HEK293T (cell line): ENCODE measurements around the gene KIF5A.

ENCODE experiments used
- ARNT ChIP-seq: fragments of 450-650 bp; IDR thresholded peaks from 2 replicates; pipeline ENCODE4 v1.6.1; 2017; ENCODE audit warnings: mild to moderate bottlenecking
- BHLHE40 ChIP-seq: fragments of 450-650 bp; IDR thresholded peaks from 2 replicates; pipeline ENCODE4 v1.6.1; 2016; ENCODE audit warnings: mild to moderate bottlenecking, moderate library complexity, borderline replicate concordance
- CTBP1 ChIP-seq: fragments of 450-650 bp; IDR thresholded peaks from 2 replicates; pipeline ENCODE4 v1.6.1; 2016; ENCODE audit warnings: borderline replicate concordance
- ELF4 ChIP-seq: fragments of 450-650 bp; IDR thresholded peaks from 2 replicates; pipeline ENCODE4 v1.6.1; 2017; ENCODE audit warnings: antibody characterized with exemption
- FOXA1 ChIP-seq: fragments of 450-650 bp; IDR thresholded peaks from 2 replicates; pipeline ENCODE4 v1.6.1; 2016; ENCODE audit warnings: mild to moderate bottlenecking
- FOXK2 ChIP-seq: fragments of 450-650 bp; IDR thresholded peaks from 2 replicates; pipeline ENCODE4 v1.6.1; 2016; ENCODE audit warnings: mild to moderate bottlenecking
- FOXM1 ChIP-seq: fragments of 450-650 bp; IDR thresholded peaks from 2 replicates; pipeline ENCODE4 v1.6.1; 2017; ENCODE audit warnings: mild to moderate bottlenecking, borderline replicate concordance
- L3MBTL2 ChIP-seq: fragments of 450-650 bp; conservative IDR thresholded peaks from 2 replicates; pipeline ENCODE4 v1.6.1; 2016; ENCODE audit warnings: mild to moderate bottlenecking
- LEF1 ChIP-seq: fragments of 450-650 bp; IDR thresholded peaks from 2 replicates; pipeline ENCODE4 v1.6.1; 2017; ENCODE audit warnings: mild to moderate bottlenecking, borderline replicate concordance
- NFRKB ChIP-seq: fragments of 450-650 bp; IDR thresholded peaks from 2 replicates; pipeline ENCODE4 v1.6.1; 2016; ENCODE audit warnings: mild to moderate bottlenecking, moderate library complexity
- SP1 ChIP-seq: fragments of 450-650 bp; IDR thresholded peaks from 2 replicates; pipeline ENCODE4 v1.6.1; 2017
- SUZ12 ChIP-seq: fragments of 450-650 bp; IDR thresholded peaks from 2 replicates; pipeline ENCODE4 v1.6.1; 2016; ENCODE audit warnings: mild to moderate bottlenecking
- TARDBP ChIP-seq: fragments of 450-650 bp; IDR thresholded peaks from 2 replicates; pipeline ENCODE4 v1.6.1; 2016
- ZNF384 ChIP-seq: fragments of 450-650 bp; IDR thresholded peaks from 2 replicates; pipeline ENCODE4 v1.6.1; 2016

GRCh38 chr12:57513266-57513665 is 36.6 kb upstream of the KIF5A start:
- TF ChIP-seq SUZ12: no peak
- TF ChIP-seq BHLHE40: no peak
- no peak for TF ChIP-seq SP1
- no peak for TF ChIP-seq LEF1
- no peak for TF ChIP-seq FOXK2
- no peak for TF ChIP-seq CTBP1
- no peak for TF ChIP-seq ELF4
- no peak for TF ChIP-seq NFRKB
- no peak for TF ChIP-seq FOXM1
- no peak for TF ChIP-seq ARNT
- no peak for TF ChIP-seq ZNF384
- no peak for TF ChIP-seq FOXA1
- no peak for TF ChIP-seq TARDBP
- no peak for TF ChIP-seq L3MBTL2
